Measurements from ENCODE around the gene AUTS2.

The AUTS2 gene

GRCh38 chr7:69963393-69963792 is 365.1 kb downstream of the AUTS2 start:
- H3K27ac ChIP-seq (ENCODE audit: low read length) = no peak overlapping the region

GRCh38 chr7:69966766-69967591 is 368.7 kb downstream of the AUTS2 start:
- Histone ChIP-seq H3K27me3 (ENCODE audit: low read depth, low read length) (no peaks in the 10 kb centered on the region), H3K27ac (ENCODE audit: low read length) (no peak overlapping the region), H3K4me1 (ENCODE audit: control insufficient read depth in 1 of 2, insufficient read depth in 2 of 2, low read length in 2 of 2) (peaks cover 8 to 25% of the 10 kb centered on the region in 2 donors), H3K36me3 (ENCODE audit: control insufficient read depth in 1 of 2, insufficient read depth in 2 of 2, low read length in 2 of 2) (no peaks in the 10 kb centered on the region), H3K9me3 (ENCODE audit: control insufficient read depth in 1 of 2, low read length in 2 of 2) (no peaks in the 10 kb centered on the region), H3K4me3 (ENCODE audit: low read depth in 1 of 2, low read length in 2 of 2) (no peak overlapping the region)

More at GRCh38 chr7:69963393-69963792, 365.1 kb downstream of the AUTS2 start:
- H3K4me3 ChIP-seq (ENCODE audit: low read depth in 1 of 2, low read length in 2 of 2) = no peak overlapping the region
- H3K36me3 ChIP-seq (ENCODE audit: control insufficient read depth in 1 of 2, insufficient read depth in 2 of 2, low read length in 2 of 2) = no peaks in the 10 kb centered on the region
- peaks cover 8 to 45% of the 10 kb centered on the region in 2 donors for H3K4me1 ChIP-seq (ENCODE audit: control insufficient read depth in 1 of 2, insufficient read depth in 2 of 2, low read length in 2 of 2)
- H3K27me3 ChIP-seq (ENCODE audit: low read depth, low read length) = no peaks in the 10 kb centered on the region
- H3K9me3 ChIP-seq (ENCODE audit: control insufficient read depth in 1 of 2, low read length in 2 of 2) = no peaks in the 10 kb centered on the region

- Histone ChIP-seq H3K9me3 (ENCODE audit: control insufficient read depth in 1 of 2, low read length in 2 of 2) (no peaks in the 10 kb centered on the region), H3K27me3 (ENCODE audit: low read depth, low read length) (no peaks in the 10 kb centered on the region)
These were observed 369.6 kb downstream of the AUTS2 start for GRCh38 chr7:69967689-69968450.

GRCh38 chr7:69968969-69969556 is 370.8 kb downstream of the AUTS2 start:
- no peak overlapping the region for H3K4me3 ChIP-seq (ENCODE audit: low read depth in 1 of 2, low read length in 2 of 2)
- peaks cover 0 to 9% of the 10 kb centered on the region in 2 donors for H3K4me1 ChIP-seq (ENCODE audit: control insufficient read depth in 1 of 2, insufficient read depth in 2 of 2, low read length in 2 of 2)
- no peaks in the 10 kb centered on the region for H3K36me3 ChIP-seq (ENCODE audit: control insufficient read depth in 1 of 2, insufficient read depth in 2 of 2, low read length in 2 of 2)
- no peaks in the 10 kb centered on the region for H3K27me3 ChIP-seq (ENCODE audit: low read depth, low read length)
- no peaks in the 10 kb centered on the region for H3K9me3 ChIP-seq (ENCODE audit: control insufficient read depth in 1 of 2, low read length in 2 of 2)
- H3K27ac ChIP-seq (ENCODE audit: low read length) = no peak overlapping the region

More at GRCh38 chr7:69967689-69968450, 369.6 kb downstream of the AUTS2 start:
- Histone ChIP-seq H3K36me3 (ENCODE audit: control insufficient read depth in 1 of 2, insufficient read depth in 2 of 2, low read length in 2 of 2) (no peaks in the 10 kb centered on the region), H3K27ac (ENCODE audit: low read length) (no peak overlapping the region), H3K4me3 (ENCODE audit: low read depth in 1 of 2, low read length in 2 of 2) (no peak overlapping the region), H3K4me1 (ENCODE audit: control insufficient read depth in 1 of 2, insufficient read depth in 2 of 2, low read length in 2 of 2) (peaks cover 4 to 16% of the 10 kb centered on the region in 2 donors)

- Histone ChIP-seq H3K4me1 (ENCODE audit: control insufficient read depth in 1 of 2, insufficient read depth in 2 of 2, low read length in 2 of 2) (no peaks in the 10 kb centered on the region), H3K27me3 (ENCODE audit: low read depth, low read length) (no peaks in the 10 kb centered on the region), H3K4me3 (ENCODE audit: low read depth in 1 of 2, low read length in 2 of 2) (no peak overlapping the region), H3K9me3 (ENCODE audit: control insufficient read depth in 1 of 2, low read length in 2 of 2) (peaks cover 0 to 3% of the 10 kb centered on the region in 2 donors), H3K36me3 (ENCODE audit: control insufficient read depth in 1 of 2, insufficient read depth in 2 of 2, low read length in 2 of 2) (no peaks in the 10 kb centered on the region), H3K27ac (ENCODE audit: low read length) (no peak overlapping the region)
These were observed 383.4 kb downstream of the AUTS2 start for GRCh38 chr7:69981646-69982045.

GRCh38 chr7:69982197-69982596 is 383.9 kb downstream of the AUTS2 start:
- H3K4me3 ChIP-seq (ENCODE audit: low read depth in 1 of 2, low read length in 2 of 2) = no peak overlapping the region
- H3K36me3 ChIP-seq (ENCODE audit: control insufficient read depth in 1 of 2, insufficient read depth in 2 of 2, low read length in 2 of 2) = no peaks in the 10 kb centered on the region
- H3K4me1 ChIP-seq (ENCODE audit: control insufficient read depth in 1 of 2, insufficient read depth in 2 of 2, low read length in 2 of 2) = no peaks in the 10 kb centered on the region
- H3K27ac ChIP-seq (ENCODE audit: low read length) = no peak overlapping the region
- H3K27me3 ChIP-seq (ENCODE audit: low read depth, low read length) = no peaks in the 10 kb centered on the region
- H3K9me3 ChIP-seq (ENCODE audit: control insufficient read depth in 1 of 2, low read length in 2 of 2) = peaks cover 0 to 3% of the 10 kb centered on the region in 2 donors

GRCh38 chr7:69989551-69989950 is 391.3 kb downstream of the AUTS2 start:
- no peaks in the 10 kb centered on the region for H3K36me3 ChIP-seq (ENCODE audit: control insufficient read depth in 1 of 2, insufficient read depth in 2 of 2, low read length in 2 of 2)
- H3K27me3 ChIP-seq (ENCODE audit: low read depth, low read length) = no peaks in the 10 kb centered on the region
- H3K4me1 ChIP-seq (ENCODE audit: control insufficient read depth in 1 of 2, insufficient read depth in 2 of 2, low read length in 2 of 2) = peaks cover 0 to 2% of the 10 kb centered on the region in 2 donors
- no peak overlapping the region for H3K27ac ChIP-seq (ENCODE audit: low read length)
- H3K9me3 ChIP-seq (ENCODE audit: control insufficient read depth in 1 of 2, low read length in 2 of 2) = no peaks in the 10 kb centered on the region
- no peak overlapping the region for H3K4me3 ChIP-seq (ENCODE audit: low read depth in 1 of 2, low read length in 2 of 2)

GRCh38 chr7:69992938-69993337 is 394.7 kb downstream of the AUTS2 start:
- Histone ChIP-seq H3K27ac (ENCODE audit: low read length) (no peak overlapping the region), H3K4me1 (ENCODE audit: control insufficient read depth in 1 of 2, insufficient read depth in 2 of 2, low read length in 2 of 2) (peaks cover 0 to 26% of the 10 kb centered on the region in 2 donors), H3K36me3 (ENCODE audit: control insufficient read depth in 1 of 2, insufficient read depth in 2 of 2, low read length in 2 of 2) (no peaks in the 10 kb centered on the region), H3K4me3 (ENCODE audit: low read depth in 1 of 2, low read length in 2 of 2) (no peak overlapping the region), H3K9me3 (ENCODE audit: control insufficient read depth in 1 of 2, low read length in 2 of 2) (no peaks in the 10 kb centered on the region), H3K27me3 (ENCODE audit: low read depth, low read length) (no peaks in the 10 kb centered on the region)

GRCh38 chr7:69994218-69994617 is 395.9 kb downstream of the AUTS2 start:
- H3K4me1 ChIP-seq (ENCODE audit: control insufficient read depth in 1 of 2, insufficient read depth in 2 of 2, low read length in 2 of 2) = peaks cover 0 to 26% of the 10 kb centered on the region in 2 donors
- no peak overlapping the region for H3K4me3 ChIP-seq (ENCODE audit: low read depth in 1 of 2, low read length in 2 of 2)
- no peaks in the 10 kb centered on the region for H3K27me3 ChIP-seq (ENCODE audit: low read depth, low read length)
- H3K9me3 ChIP-seq (ENCODE audit: control insufficient read depth in 1 of 2, low read length in 2 of 2) = no peaks in the 10 kb centered on the region
- no peaks in the 10 kb centered on the region for H3K36me3 ChIP-seq (ENCODE audit: control insufficient read depth in 1 of 2, insufficient read depth in 2 of 2, low read length in 2 of 2)
- H3K27ac ChIP-seq (ENCODE audit: low read length) = no peak overlapping the region

GRCh38 chr7:69994886-69995542 is 396.7 kb downstream of the AUTS2 start:
- Histone ChIP-seq H3K27me3 (ENCODE audit: low read depth, low read length) (no peaks in the 10 kb centered on the region), H3K36me3 (ENCODE audit: control insufficient read depth in 1 of 2, insufficient read depth in 2 of 2, low read length in 2 of 2) (no peaks in the 10 kb centered on the region), H3K9me3 (ENCODE audit: control insufficient read depth in 1 of 2, low read length in 2 of 2) (no peaks in the 10 kb centered on the region), H3K4me1 (ENCODE audit: control insufficient read depth in 1 of 2, insufficient read depth in 2 of 2, low read length in 2 of 2) (peaks cover 0 to 26% of the 10 kb centered on the region in 2 donors), H3K27ac (ENCODE audit: low read length) (no peak overlapping the region), H3K4me3 (ENCODE audit: low read depth in 1 of 2, low read length in 2 of 2) (no peak overlapping the region)

GRCh38 chr7:69996121-69996520 is 397.8 kb downstream of the AUTS2 start:
- Histone ChIP-seq H3K4me3 (ENCODE audit: low read depth in 1 of 2, low read length in 2 of 2) (no peak overlapping the region), H3K27me3 (ENCODE audit: low read depth, low read length) (no peaks in the 10 kb centered on the region), H3K36me3 (ENCODE audit: control insufficient read depth in 1 of 2, insufficient read depth in 2 of 2, low read length in 2 of 2) (no peaks in the 10 kb centered on the region), H3K9me3 (ENCODE audit: control insufficient read depth in 1 of 2, low read length in 2 of 2) (no peaks in the 10 kb centered on the region), H3K4me1 (ENCODE audit: control insufficient read depth in 1 of 2, insufficient read depth in 2 of 2, low read length in 2 of 2) (peaks cover 0 to 32% of the 10 kb centered on the region in 2 donors), H3K27ac (ENCODE audit: low read length) (no peak overlapping the region)

Data from muscle layer of duodenum (tissue), 2 donors.